ENCODE data around the gene NFIB.

Gene NFIB

DNA sequence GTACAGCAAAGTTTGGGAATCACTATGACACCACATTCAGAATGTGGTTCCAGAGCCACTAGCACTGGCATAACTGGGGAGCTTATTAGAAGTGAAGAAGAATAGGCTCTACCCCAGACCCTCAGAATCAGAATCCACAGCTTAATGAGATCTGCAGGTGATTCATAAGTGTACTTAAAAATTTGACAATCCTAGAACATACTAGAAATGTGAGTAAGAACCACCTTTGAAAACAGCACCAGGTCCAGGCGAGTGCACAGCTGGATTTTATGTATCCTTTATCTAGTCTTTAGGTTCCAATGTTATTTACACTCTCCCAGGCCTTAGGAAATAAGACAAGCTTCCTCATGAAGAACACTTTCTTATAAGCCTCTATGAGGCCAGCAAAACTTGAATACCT, 149.0 kb downstream of the NFIB start:
- FAIRE-seq = no peak
- TF ChIP-seq PAX5 (IDR thresholded peaks at IDR 0.05; ENCODE audit: insufficient read depth, low read length, severe bottlenecking) (no peak), POLR2AphosphoS5 (IDR thresholded peaks at IDR 0.05; ENCODE audit: low read depth, low read length) (no peak), TAF1 (IDR thresholded peaks at IDR 0.05; ENCODE audit: low read depth, low read length) (no peak), POU2F2 (IDR thresholded peaks at IDR 0.05; ENCODE audit: low read depth, low read length) (no peak), SPI1 (IDR thresholded peaks at IDR 0.05; ENCODE audit: low read depth, low read length) (no peak), POLR2A (IDR thresholded peaks at IDR 0.05; ENCODE audit: low read depth, low read length) (no peak)

DNA sequence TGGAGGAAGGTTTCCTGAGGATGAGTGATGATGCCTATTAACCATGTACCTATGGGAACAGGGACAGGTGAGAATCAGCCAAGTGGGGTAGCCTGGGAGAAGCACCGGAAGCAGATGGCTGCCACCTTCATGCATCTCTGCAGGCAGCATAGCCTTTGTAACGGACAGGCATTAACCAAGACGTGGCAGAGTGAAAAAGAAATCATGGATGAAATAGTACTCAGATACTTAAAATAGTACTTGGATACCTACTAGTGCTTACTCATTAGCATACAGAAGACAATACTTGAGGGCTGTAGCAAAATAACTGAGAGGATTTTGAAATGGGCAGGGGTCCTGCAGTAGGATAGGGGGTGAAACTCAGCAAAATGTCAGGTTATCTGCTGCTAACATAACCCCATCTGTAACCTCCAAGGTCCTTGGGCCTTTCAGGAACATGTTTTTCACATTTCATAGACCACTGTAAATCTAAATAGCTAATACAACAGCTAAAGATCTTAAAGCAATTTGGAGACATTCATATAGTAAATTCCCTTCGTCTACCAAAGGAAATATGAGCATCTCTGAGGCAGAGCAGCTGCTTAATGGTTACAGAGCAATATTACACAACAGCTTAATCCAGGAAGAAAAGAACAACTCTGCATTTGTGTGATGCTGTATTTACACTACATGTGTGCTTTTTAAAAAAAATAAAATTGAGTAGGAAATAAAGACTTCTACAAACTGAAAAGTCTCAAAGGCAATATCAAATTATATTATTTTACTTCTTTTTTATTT, 154.3 kb downstream of the NFIB start:
- no peak for TF ChIP-seq POLR2A (IDR thresholded peaks at IDR 0.05; ENCODE audit: low read depth, low read length)
- no peak for TF ChIP-seq POLR2AphosphoS5 (IDR thresholded peaks at IDR 0.05; ENCODE audit: low read depth, low read length)
- no peak for TF ChIP-seq POU2F2 (IDR thresholded peaks at IDR 0.05; ENCODE audit: low read depth, low read length)
- TF ChIP-seq SPI1 (IDR thresholded peaks at IDR 0.05; ENCODE audit: low read depth, low read length) = no peak
- TF ChIP-seq PAX5 (IDR thresholded peaks at IDR 0.05; ENCODE audit: insufficient read depth, low read length, severe bottlenecking) = no peak
- FAIRE-seq = no peak
- no peak for DNase-seq (ENCODE audit: insufficient read length, low spot score)

More for the DNA sequence above, 149.0 kb downstream of the NFIB start:
- no peak for DNase-seq (ENCODE audit: insufficient read length, low spot score)

- FAIRE-seq (no peak), DNase-seq (ENCODE audit: insufficient read length, low spot score) (no peak)
- TF ChIP-seq SPI1 (IDR thresholded peaks at IDR 0.05; ENCODE audit: low read depth, low read length) = no peak
- TF ChIP-seq POLR2A (IDR thresholded peaks at IDR 0.05; ENCODE audit: low read depth, low read length) = no peak
- no peak for TF ChIP-seq PAX5 (IDR thresholded peaks at IDR 0.05; ENCODE audit: insufficient read depth, low read length, severe bottlenecking)
- TF ChIP-seq POLR2AphosphoS5 (IDR thresholded peaks at IDR 0.05; ENCODE audit: low read depth, low read length) = no peak
- no peak for TF ChIP-seq TAF1 (IDR thresholded peaks at IDR 0.05; ENCODE audit: low read depth, low read length)
- TF ChIP-seq POU2F2 (IDR thresholded peaks at IDR 0.05; ENCODE audit: low read depth, low read length) = no peak
These were observed 155.0 kb downstream of the NFIB start for GRCh38 chr9:14158916-14159315.

DNA sequence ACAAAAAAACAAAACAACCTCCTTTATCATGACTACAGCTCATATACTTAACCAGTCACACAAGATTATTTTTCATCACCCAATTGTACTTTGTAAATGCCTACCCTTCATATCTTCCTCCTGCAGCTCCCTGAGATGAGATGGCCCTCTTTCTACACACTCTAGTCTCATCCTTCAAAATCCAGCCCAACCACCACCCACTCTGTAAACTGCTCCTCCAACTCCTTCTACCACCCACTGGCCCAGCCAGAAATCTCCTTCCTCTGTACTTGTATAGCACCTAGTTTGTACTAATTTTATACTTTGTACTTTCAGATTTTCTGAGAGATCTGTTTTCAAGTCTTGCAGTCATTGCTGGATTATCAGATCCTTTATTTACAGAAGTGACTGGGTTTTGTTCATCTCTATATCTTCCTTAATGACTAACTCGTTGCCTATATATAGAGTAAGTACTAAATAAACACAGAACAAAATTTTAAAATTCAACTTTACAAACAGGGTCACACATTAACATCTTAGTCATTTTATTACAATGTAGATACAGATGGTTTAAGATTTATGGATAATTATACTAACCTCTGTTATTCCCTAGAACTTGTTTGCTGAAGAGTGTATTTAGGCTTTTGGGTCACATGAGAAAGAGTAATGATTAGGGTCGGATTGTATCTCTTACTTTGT, 155.7 kb downstream of the NFIB start:
- DNase-seq (ENCODE audit: insufficient read length, low spot score) = no peak
- no peak for TF ChIP-seq SPI1 (IDR thresholded peaks at IDR 0.05; ENCODE audit: low read depth, low read length)
- no peak for TF ChIP-seq PAX5 (IDR thresholded peaks at IDR 0.05; ENCODE audit: insufficient read depth, low read length, severe bottlenecking)
- TF ChIP-seq POLR2AphosphoS5 (IDR thresholded peaks at IDR 0.05; ENCODE audit: low read depth, low read length) = no peak
- TF ChIP-seq POU2F2 (IDR thresholded peaks at IDR 0.05; ENCODE audit: low read depth, low read length) = no peak
- TF ChIP-seq POLR2A (IDR thresholded peaks at IDR 0.05; ENCODE audit: low read depth, low read length) = no peak
- TF ChIP-seq TAF1 (IDR thresholded peaks at IDR 0.05; ENCODE audit: low read depth, low read length) = no peak
- no peak for FAIRE-seq

DNA sequence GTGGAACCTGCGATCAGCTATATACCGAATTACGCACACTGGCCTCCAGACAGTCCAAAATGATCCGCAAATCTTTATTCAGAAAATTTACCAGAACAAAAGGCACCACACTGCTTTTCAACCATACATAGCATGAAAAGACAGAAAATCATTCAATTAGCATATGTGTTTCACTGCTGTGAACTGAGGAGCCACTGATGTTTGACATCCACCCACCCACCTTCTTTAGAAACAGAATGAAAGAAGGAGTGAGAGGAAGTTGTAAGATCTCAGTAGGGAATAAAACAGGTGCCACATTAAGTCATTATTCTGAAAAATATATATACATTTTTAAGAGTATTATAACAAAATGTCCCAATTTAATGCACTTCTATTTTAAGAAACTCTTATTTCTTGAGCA, 156.8 kb downstream of the NFIB start:
- DNase-seq (ENCODE audit: insufficient read length, low spot score) = no peak
- FAIRE-seq = no peak
- TF ChIP-seq SPI1 (IDR thresholded peaks at IDR 0.05; ENCODE audit: low read depth, low read length) (no peak), POLR2AphosphoS5 (IDR thresholded peaks at IDR 0.05; ENCODE audit: low read depth, low read length) (no peak), TAF1 (IDR thresholded peaks at IDR 0.05; ENCODE audit: low read depth, low read length) (no peak), PAX5 (IDR thresholded peaks at IDR 0.05; ENCODE audit: insufficient read depth, low read length, severe bottlenecking) (no peak), POU2F2 (IDR thresholded peaks at IDR 0.05; ENCODE audit: low read depth, low read length) (no peak), POLR2A (IDR thresholded peaks at IDR 0.05; ENCODE audit: low read depth, low read length) (no peak)

DNA sequence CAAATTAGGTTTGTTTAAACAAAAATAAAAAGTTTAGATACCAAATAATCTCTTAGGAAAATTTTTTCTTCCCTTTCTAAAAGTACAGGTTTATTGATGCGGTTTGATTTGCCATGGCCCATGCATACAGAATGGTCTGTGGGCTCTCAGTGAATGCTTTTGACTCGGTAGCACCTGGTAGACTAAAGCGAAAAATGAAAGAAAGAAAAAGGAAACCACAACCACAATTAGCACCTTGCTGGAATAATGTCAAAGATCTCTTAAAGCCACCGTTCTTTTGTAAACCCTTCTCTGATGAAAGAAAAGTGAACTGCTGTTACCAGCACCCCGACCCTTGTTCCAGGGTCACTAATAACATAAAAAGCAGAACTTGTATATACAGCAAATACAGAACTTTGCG, 157.9 kb downstream of the NFIB start:
- TF ChIP-seq TAF1 (IDR thresholded peaks at IDR 0.05; ENCODE audit: low read depth, low read length) (no peak), SPI1 (IDR thresholded peaks at IDR 0.05; ENCODE audit: low read depth, low read length) (0 out of 2 replicates have a peak, but pooled peaks have one; percentile 9), PAX5 (IDR thresholded peaks at IDR 0.05; ENCODE audit: insufficient read depth, low read length, severe bottlenecking) (no peak), POLR2A (IDR thresholded peaks at IDR 0.05; ENCODE audit: low read depth, low read length) (no peak), POU2F2 (IDR thresholded peaks at IDR 0.05; ENCODE audit: low read depth, low read length) (peak; percentile 53; the same call in 1 of the 2 replicates), POLR2AphosphoS5 (IDR thresholded peaks at IDR 0.05; ENCODE audit: low read depth, low read length) (no peak)
- DNase-seq (ENCODE audit: insufficient read length, low spot score) (peak; percentile 2), FAIRE-seq (peak; percentile 35)

DNA sequence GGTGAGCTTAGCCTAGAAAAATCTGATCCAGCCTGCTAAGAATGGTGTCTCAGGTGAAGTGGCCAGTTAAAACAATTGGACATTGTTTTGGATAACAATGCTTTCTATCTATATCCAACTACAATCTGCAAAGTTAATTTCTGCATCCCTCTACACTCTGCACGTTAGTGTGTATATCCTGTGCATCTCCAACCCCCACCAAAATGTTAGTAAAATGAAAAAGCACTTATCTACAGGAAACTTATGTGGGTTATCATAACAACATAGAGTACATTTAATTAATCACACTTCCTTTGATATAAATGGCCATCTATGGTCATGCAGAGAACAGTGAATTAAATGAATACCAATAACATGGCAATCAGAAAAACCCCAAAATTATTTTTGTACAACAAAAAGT, 158.7 kb downstream of the NFIB start:
- no peak for DNase-seq (ENCODE audit: insufficient read length, low spot score)
- no peak for TF ChIP-seq TAF1 (IDR thresholded peaks at IDR 0.05; ENCODE audit: low read depth, low read length)
- TF ChIP-seq POU2F2 (IDR thresholded peaks at IDR 0.05; ENCODE audit: low read depth, low read length) = no peak
- no peak for TF ChIP-seq SPI1 (IDR thresholded peaks at IDR 0.05; ENCODE audit: low read depth, low read length)
- no peak for TF ChIP-seq POLR2AphosphoS5 (IDR thresholded peaks at IDR 0.05; ENCODE audit: low read depth, low read length)
- TF ChIP-seq PAX5 (IDR thresholded peaks at IDR 0.05; ENCODE audit: insufficient read depth, low read length, severe bottlenecking) = no peak
- TF ChIP-seq POLR2A (IDR thresholded peaks at IDR 0.05; ENCODE audit: low read depth, low read length) = no peak
- peak; percentile 26 for FAIRE-seq

- no peak for DNase-seq (ENCODE audit: insufficient read length, low spot score)
- TF ChIP-seq POU2F2 (IDR thresholded peaks at IDR 0.05; ENCODE audit: low read depth, low read length) = no peak
- TF ChIP-seq TAF1 (IDR thresholded peaks at IDR 0.05; ENCODE audit: low read depth, low read length) = no peak
- TF ChIP-seq POLR2A (IDR thresholded peaks at IDR 0.05; ENCODE audit: low read depth, low read length) = no peak
- TF ChIP-seq PAX5 (IDR thresholded peaks at IDR 0.05; ENCODE audit: insufficient read depth, low read length, severe bottlenecking) = no peak
- TF ChIP-seq SPI1 (IDR thresholded peaks at IDR 0.05; ENCODE audit: low read depth, low read length) = no peak
- TF ChIP-seq POLR2AphosphoS5 (IDR thresholded peaks at IDR 0.05; ENCODE audit: low read depth, low read length) = no peak
- FAIRE-seq = no peak
These were observed 160.6 kb downstream of the NFIB start for GRCh38 chr9:14153310-14153720.

- FAIRE-seq (no peak), DNase-seq (ENCODE audit: insufficient read length, low spot score) (no peak)
- TF ChIP-seq POU2F2 (IDR thresholded peaks at IDR 0.05; ENCODE audit: low read depth, low read length) (no peak), TAF1 (IDR thresholded peaks at IDR 0.05; ENCODE audit: low read depth, low read length) (no peak), SPI1 (IDR thresholded peaks at IDR 0.05; ENCODE audit: low read depth, low read length) (no peak), POLR2A (IDR thresholded peaks at IDR 0.05; ENCODE audit: low read depth, low read length) (no peak), PAX5 (IDR thresholded peaks at IDR 0.05; ENCODE audit: insufficient read depth, low read length, severe bottlenecking) (no peak), POLR2AphosphoS5 (IDR thresholded peaks at IDR 0.05; ENCODE audit: low read depth, low read length) (no peak)
These were observed 162.5 kb downstream of the NFIB start for GRCh38 chr9:14151451-14151850.
